Measurements from ENCODE around the gene ZFR2.
"Not testable (repeated sequence)": the region's sequence is repeated elsewhere in the genome, so short reads cannot be mapped to it uniquely, and the experiment has no call there.

DNA sequence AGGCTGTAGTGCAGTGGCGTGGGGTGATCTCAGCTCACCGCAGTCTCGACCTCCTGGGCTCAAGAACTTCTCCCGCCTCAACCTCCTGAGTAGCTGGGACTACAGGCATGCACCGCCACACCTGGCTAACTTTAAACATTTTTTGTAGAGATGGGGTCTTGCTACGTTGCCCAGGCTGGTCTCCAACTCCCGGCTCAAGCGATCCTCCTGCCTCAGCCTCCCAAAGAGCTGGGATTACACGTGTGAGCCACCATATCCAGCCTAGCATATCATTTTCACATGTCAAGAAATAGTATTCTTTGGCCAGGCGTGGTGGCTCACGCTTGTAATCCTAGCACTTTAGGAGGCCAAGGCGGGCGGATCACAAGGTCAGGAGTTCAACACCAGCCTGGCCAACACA lies 110.5 kb downstream of the ZFR2 start:
- TF ChIP-seq TBP (IDR thresholded peaks at IDR 0.05; ENCODE audit: low read depth, low read length); POLR2A (IDR thresholded peaks at IDR 0.05; ENCODE audit: control extremely low read depth in 1 of 2, low read depth in 2 of 2, low read length in 2 of 2); BACH1 (IDR thresholded peaks at IDR 0.05; ENCODE audit: low read length); EZH2 (IDR thresholded peaks at IDR 0.05; ENCODE audit: low read depth, low read length, severe bottlenecking); SP2 (IDR thresholded peaks at IDR 0.05; ENCODE audit: low read length); TAF1 (IDR thresholded peaks at IDR 0.05; ENCODE audit: low read depth, low read length); KDM4A (IDR thresholded peaks at IDR 0.05; ENCODE audit: low read depth, low read length, severe bottlenecking); HDAC6 (IDR thresholded peaks at IDR 0.05; ENCODE audit: low read depth, low read length); YY1 (IDR thresholded peaks at IDR 0.05; ENCODE audit: low read depth, low read length); SRF (IDR thresholded peaks at IDR 0.05; ENCODE audit: low read depth, low read length); SIN3A (conservative IDR thresholded peaks at IDR 0.05 in 1 of 2, IDR thresholded peaks at IDR 0.05 in 1 of 2; ENCODE audit: low read depth in 1 of 2, low read length in 2 of 2); BCL11A (IDR thresholded peaks at IDR 0.05; ENCODE audit: low read depth in 2 of 2, low read length in 2 of 2): not testable (repeated sequence)
- TF ChIP-seq, protein P1, sequence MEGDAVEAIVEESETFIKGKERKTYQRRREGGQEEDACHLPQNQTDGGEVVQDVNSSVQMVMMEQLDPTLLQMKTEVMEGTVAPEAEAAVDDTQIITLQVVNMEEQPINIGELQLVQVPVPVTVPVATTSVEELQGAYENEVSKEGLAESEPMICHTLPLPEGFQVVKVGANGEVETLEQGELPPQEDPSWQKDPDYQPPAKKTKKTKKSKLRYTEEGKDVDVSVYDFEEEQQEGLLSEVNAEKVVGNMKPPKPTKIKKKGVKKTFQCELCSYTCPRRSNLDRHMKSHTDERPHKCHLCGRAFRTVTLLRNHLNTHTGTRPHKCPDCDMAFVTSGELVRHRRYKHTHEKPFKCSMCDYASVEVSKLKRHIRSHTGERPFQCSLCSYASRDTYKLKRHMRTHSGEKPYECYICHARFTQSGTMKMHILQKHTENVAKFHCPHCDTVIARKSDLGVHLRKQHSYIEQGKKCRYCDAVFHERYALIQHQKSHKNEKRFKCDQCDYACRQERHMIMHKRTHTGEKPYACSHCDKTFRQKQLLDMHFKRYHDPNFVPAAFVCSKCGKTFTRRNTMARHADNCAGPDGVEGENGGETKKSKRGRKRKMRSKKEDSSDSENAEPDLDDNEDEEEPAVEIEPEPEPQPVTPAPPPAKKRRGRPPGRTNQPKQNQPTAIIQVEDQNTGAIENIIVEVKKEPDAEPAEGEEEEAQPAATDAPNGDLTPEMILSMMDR (IDR thresholded peaks at IDR 0.05; ENCODE audit: control extremely low read depth in 1 of 3, insufficient read depth in 1 of 3, low read depth in 1 of 3, low read length in 3 of 3), result not testable (repeated sequence)

Data from H1 (cell line).